Aorta (tissue), 5 donors: ENCODE measurements around the gene SEC14L6. TPM values are rescaled to one million over a fixed set of nuclear protein-coding genes. Genes with fewer than 3 reads are reported as not detected.

ENCODE experiments used
- ATAC-seq: fragments of 200-7000 bp; cut with Tn5 transposase; one replicate; pipeline ENCODE4 v1.9.1; 2022; ENCODE audit warnings: moderate library complexity; ENCODE audit not compliant: low FRiP score
- DNase-seq, 2 donors: peaks; one replicate each; pipeline ENCODE4 v3.0.0-alpha.2; 2020
- H3K27ac ChIP-seq, 2 donors: one replicate each; pipeline ENCODE4 v1.5.1; 2013; ENCODE audit warnings: low read length in 2 of 2, mild to moderate bottlenecking in 2 of 2, moderate library complexity in 2 of 2, control low read depth in 1 of 2, inconsistent platforms in 1 of 2, low read depth in 1 of 2
- H3K27me3 ChIP-seq, 2 donors: one replicate each; pipeline ENCODE4 v1.6.1; 2013; ENCODE audit warnings: control low read depth in 1 of 2, low read length in 1 of 2, mild to moderate bottlenecking in 1 of 2, moderate library complexity in 1 of 2; ENCODE audit not compliant: insufficient read depth in 2 of 2, control insufficient read depth in 1 of 2
- H3K36me3 ChIP-seq, 2 donors: one replicate each; pipeline ENCODE4 v1.6.1; 2013; ENCODE audit warnings: control low read depth in 1 of 2, low read length in 1 of 2, mild to moderate bottlenecking in 1 of 2; ENCODE audit not compliant: insufficient read depth in 2 of 2, control insufficient read depth in 1 of 2
- H3K4me1 ChIP-seq, 2 donors: one replicate each; pipeline ENCODE4 v1.6.1; 2013; ENCODE audit warnings: low read length in 2 of 2, control low read depth in 1 of 2, mild to moderate bottlenecking in 1 of 2, moderate library complexity in 1 of 2; ENCODE audit not compliant: insufficient read depth in 2 of 2, control insufficient read depth in 1 of 2
- H3K4me3 ChIP-seq, 2 donors: one replicate each; pipeline ENCODE4 v1.5.1; 2013; ENCODE audit warnings: low read length in 2 of 2, control low read depth in 1 of 2, mild to moderate bottlenecking in 1 of 2
- H3K9me3 ChIP-seq: one replicate; pipeline ENCODE4 v1.6.1; 2013; ENCODE audit warnings: mild to moderate bottlenecking, low read length; ENCODE audit not compliant: control insufficient read depth
- WGBS, 2 donors: extraction: QIAGEN DNeasy Blood & Tissue Kit; methylation state at CpG; one replicate each; pipeline ENCODE4 v1.1.7; 2013; 5-methylcytosine and 5-hydroxymethylcytosine counted together
- intact Hi-C, 2 donors: fragments of 100-400 bp; cut with DNase I; formaldehyde crosslinking; loops; one replicate each; pipeline versions ENCODE4 v1.14.2 to v1.15.0; 2022
- polyA plus RNA-seq, 2 donors: library from polyadenylated mRNA; stranded (reverse); fragments of 200-250 nt; gene quantifications; one replicate each; pipeline ENCODE4 v1.2.3, GENCODE V29; 2013
- total RNA-seq, 2 donors: library from RNA; stranded (reverse); fragmentation: NEBNext Ultra II Directional; extraction: Animal tissue kit (Norgen Biotek cat#: 25700); gene quantifications; one replicate each; pipeline ENCODE4 v1.2.1, GENCODE V29; 2021
- donor health status: healthy with polysubstance abuse.
- donor health status: Bipolar disorder and iron deficiency.
- donor health status: DM: no; HTN: no; CAD: no.
- donor health status: DM: no; HTN: no; CAD: no.
- donor health status: DM: yes; HTN: yes; CAD: no.

Gene SEC14L6
- total and polyA plus RNA-seq, 4 donors, result 0.13 to 2.2 (median 1.2) TPM

DNA sequence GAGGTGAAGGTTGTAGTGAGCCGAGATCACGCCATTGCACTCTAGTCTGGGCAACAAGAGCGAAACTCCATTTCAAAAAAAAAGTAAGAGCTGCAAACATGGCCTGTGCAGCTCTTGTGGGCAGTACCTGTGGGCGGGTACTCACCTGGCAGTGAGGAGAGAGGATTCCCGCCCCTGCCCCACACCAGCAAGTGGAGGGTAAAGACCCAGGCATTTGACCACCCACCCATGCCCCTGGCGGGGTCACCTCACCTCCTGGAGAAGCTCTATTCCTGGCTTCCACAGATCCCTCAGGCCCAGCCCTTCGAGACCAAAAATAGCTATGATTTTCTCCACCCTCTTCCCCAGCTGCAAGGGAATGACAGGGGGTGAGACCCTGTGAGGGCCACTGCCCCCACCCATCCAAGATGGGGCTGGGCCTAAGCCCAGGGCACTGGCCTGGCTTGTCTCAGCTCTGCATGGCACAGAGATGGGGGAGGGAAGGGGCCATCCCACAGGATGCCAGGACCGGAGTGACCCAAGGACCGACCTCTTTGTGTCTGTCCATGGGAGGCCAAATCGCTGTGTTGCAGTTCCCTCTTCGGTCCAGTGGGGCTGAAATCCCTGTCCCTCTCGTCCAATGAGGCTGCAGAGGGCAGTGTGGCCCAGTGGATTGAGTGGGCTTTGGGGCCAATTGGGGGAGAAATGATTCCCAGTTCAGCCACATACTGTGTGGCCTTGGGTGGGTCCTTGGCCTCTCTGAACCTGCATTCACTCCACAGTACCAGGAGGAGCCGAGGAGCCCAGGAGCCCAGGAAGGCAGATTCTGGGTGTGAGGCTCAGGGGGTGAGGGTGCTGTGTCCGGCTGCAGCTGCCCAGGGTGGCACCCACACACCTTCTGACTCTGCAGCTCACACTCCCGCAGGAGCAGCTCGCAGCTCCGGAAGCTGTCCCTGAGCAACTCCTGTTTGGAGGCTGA lies 14.6 kb downstream of the SEC14L6 start:
- Histone ChIP-seq H3K27me3 (no peaks in the 10 kb centered on the region), H3K4me1 (no peaks in the 10 kb centered on the region), H3K27ac (no peak overlapping the region), H3K36me3 (no peaks in the 10 kb centered on the region), H3K4me3 (no peak overlapping the region), H3K9me3 (no peaks in the 10 kb centered on the region)
- intact Hi-C loops, result no loop called here
- ATAC-seq (peak; percentile 26), DNase-seq (no peak)
- 88 to 89% methylated on average over 17 of the region's 17 CpGs for WGBS, 2 donors

- Histone ChIP-seq H3K27me3 (no peaks in the 10 kb centered on the region), H3K9me3 (no peaks in the 10 kb centered on the region), H3K4me3 (no peak overlapping the region), H3K36me3 (no peaks in the 10 kb centered on the region), H3K27ac (no peak overlapping the region), H3K4me1 (no peaks in the 10 kb centered on the region)
- no peak for ATAC-seq
- WGBS, 2 donors, result 86 to 87% methylated on average over 4 of the region's 4 CpGs
- DNase-seq, result no peak
- intact Hi-C loops, result no loop called here
Measured at GRCh38 chr22:30526656-30527055, 19.9 kb downstream of the SEC14L6 start.

DNA sequence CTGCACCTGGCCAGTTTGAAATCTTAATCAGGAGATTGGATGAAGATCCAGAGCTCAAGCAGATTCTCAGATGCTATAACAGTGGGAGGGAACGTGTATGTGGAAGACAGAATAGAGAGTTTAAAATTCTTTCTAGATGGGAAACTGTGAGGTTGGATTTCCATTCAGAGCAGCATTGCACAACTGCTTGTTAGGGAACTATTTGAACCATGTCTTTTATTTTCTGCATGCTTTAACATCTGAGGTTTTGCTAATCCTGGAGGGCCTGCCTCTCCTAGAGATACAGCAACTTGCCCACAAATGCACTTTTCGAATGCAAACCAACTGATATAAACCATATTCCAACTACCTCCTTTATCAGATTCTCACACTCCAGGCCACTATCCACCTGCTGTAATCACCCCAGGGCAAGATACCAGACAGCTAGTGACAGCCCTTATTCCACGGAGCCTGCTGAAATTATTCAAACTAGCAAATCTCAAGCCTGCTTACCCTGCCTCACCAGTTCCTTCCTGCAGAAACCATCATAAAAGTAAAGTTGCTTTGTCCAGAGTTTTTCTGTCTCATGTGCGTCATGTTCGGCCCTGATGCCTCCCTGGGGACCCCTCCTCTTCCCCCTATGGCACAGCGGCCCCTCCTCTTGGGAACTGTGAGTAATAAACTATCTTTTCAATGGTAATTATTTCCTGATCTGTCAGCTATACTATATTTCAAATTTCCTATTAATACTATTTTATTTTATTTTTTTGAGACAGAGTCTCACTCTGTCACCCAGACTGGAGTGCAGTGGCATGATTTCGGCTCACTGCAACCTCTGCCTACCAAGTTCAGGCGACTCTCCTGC lies 22.7 kb downstream of the SEC14L6 start:
- Histone ChIP-seq H3K36me3 (no peaks in the 10 kb centered on the region), H3K9me3 (no peaks in the 10 kb centered on the region), H3K4me3 (no peak overlapping the region), H3K4me1 (no peaks in the 10 kb centered on the region), H3K27ac (no peak overlapping the region), H3K27me3 (no peaks in the 10 kb centered on the region)
- ATAC-seq (no peak), DNase-seq (no peak)
- intact Hi-C loops, result no loop called here
- 62 to 73% methylated on average over 8 of the region's 8 CpGs for WGBS, 2 donors

DNA sequence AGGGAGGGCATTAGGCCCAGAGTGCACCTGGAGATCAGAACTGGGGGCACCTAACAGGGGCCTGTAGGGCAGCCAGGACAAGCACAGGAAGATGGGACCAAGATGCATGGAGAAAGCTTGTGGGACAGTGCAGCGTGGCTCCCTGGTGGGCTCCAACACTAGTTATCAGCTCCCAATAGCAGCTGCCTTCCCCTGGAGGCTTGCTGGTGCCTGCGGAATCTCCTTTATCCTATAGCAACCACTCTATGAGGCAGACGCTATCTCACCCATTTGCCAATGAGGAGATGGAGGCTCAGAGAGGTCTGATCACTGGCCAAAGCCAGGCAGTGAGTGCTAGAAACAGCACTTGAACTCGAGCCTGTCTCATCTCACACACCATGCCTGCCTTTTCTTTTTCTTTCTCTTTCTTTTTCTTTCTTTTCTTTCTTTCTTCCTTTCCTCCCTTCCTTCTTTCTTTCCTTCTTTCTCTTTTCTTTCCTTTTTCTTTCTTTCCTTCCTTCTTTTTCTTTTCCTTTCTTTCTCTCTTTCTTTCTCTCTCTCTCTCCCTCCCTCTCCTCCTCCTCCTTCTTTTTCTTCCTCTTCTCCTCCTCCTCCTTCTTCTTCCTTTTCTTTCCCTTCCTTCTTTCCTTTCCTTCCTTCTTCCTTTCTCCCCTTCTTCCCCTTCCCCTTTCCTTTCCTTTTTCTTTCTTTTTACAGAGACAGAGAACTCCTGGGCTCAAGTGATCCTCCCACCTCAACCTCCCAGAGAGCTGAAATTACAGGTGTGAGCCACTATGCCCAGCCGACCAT lies 25.0 kb downstream of the SEC14L6 start:
- no peak overlapping the region for H3K27ac ChIP-seq
- no peaks in the 10 kb centered on the region for H3K36me3 ChIP-seq
- ATAC-seq (no peak), DNase-seq (no peak)
- H3K4me3 ChIP-seq, result no peak overlapping the region
- H3K4me1 ChIP-seq, result no peaks in the 10 kb centered on the region
- H3K27me3 ChIP-seq, result no peaks in the 10 kb centered on the region
- intact Hi-C loops, result no loop called here
- 68 to 71% methylated on average over 5 of the region's 5 CpGs for WGBS, 2 donors
- no peaks in the 10 kb centered on the region for H3K9me3 ChIP-seq

DNA sequence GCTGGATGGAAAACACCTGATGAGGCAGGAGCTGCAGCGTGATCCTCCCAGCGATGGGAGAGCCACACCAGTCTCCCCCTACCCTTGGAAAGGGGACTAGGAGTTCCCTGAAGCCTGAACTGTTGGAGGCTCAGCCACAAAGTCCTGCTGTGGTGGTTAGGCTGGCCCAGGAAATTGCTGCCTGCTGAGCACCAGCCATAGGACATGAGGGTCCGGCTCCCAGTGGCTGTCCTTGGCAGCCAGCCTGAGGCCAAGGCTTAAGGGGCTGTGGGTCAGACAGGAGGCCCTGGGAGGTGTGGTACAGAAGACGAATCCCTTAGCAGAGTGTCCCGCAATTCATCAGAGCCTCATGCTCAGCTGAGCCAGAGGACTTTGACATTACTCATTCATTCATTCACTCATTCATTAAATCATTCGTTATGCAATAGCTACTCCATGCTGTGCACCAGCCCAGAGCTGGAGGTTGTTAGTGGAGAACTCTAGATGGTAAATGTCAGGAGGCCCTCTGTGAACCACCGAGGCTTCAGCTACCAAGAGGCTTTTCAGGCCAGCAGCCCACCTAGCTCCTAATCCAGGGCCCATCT lies 26.6 kb downstream of the SEC14L6 start:
- DNase-seq, result no peak

DNA sequence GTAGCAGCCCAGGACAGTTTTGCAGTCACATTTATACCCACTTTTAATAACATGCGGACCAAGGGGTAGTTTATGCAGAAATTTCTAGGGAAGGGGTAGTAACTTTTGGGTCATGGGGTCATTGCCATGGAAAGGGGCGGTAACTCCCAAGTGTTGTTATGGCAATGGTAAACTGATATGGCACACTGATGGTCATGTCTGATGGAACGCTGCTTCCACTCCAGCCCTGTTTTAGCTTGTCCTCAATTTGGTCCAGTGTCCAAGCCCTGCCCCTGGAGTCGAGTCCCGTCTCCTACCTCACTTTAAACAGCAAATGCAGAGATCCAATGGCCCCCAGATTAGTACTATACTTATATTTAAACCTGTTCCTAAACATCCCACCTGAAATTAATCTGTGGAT lies 29.8 kb downstream of the SEC14L6 start:
- ATAC-seq (no peak), DNase-seq (no peak)
- intact Hi-C loops, result no loop called here
- Histone ChIP-seq H3K4me1 (no peaks in the 10 kb centered on the region), H3K4me3 (no peak overlapping the region), H3K9me3 (peaks cover 4% of the 10 kb centered on the region), H3K27me3 (no peaks in the 10 kb centered on the region), H3K27ac (no peak overlapping the region), H3K36me3 (no peaks in the 10 kb centered on the region)
- 75 to 81% methylated on average over 5 of the region's 5 CpGs for WGBS, 2 donors

More for the DNA sequence above, 26.6 kb downstream of the SEC14L6 start:
- H3K4me1 ChIP-seq, result no peaks in the 10 kb centered on the region
- H3K36me3 ChIP-seq, result no peaks in the 10 kb centered on the region
- no peaks in the 10 kb centered on the region for H3K27me3 ChIP-seq
- 78 to 79% methylated on average over 7 of the region's 7 CpGs for WGBS, 2 donors
- H3K9me3 ChIP-seq, result no peaks in the 10 kb centered on the region
- no peak overlapping the region for H3K27ac ChIP-seq
- intact Hi-C loops, result no loop called here
- no peak for ATAC-seq
- no peak overlapping the region for H3K4me3 ChIP-seq

DNA sequence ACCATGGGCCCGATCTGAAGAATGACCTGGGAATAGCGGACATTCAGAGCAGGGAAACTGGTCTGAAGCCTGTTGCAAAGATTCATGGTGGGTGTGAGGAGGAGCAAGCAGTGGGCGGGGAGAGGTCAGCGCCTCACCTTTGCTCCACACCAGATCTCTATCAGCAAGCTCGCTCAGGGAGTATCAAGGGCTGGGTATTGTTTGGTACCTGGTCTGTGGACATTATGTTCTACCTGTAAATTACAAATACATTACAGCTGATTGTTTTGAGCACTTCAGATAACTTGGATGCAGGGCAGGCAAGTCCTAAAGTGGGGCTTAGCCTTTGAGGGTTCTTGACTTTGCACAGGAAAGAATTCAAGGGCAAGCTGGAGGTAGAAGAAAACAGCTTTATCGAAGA lies 30.3 kb downstream of the SEC14L6 start:
- WGBS, 2 donors, result 88 to 90% methylated on average over 6 of the region's 6 CpGs
- H3K9me3 ChIP-seq, result peaks cover 4% of the 10 kb centered on the region
- no peaks in the 10 kb centered on the region for H3K4me1 ChIP-seq
- no peak for DNase-seq
- ATAC-seq, result no peak
- no peaks in the 10 kb centered on the region for H3K36me3 ChIP-seq
- intact Hi-C loops, result no loop called here
- no peaks in the 10 kb centered on the region for H3K27me3 ChIP-seq
- no peak overlapping the region for H3K4me3 ChIP-seq
- H3K27ac ChIP-seq, result no peak overlapping the region

DNA sequence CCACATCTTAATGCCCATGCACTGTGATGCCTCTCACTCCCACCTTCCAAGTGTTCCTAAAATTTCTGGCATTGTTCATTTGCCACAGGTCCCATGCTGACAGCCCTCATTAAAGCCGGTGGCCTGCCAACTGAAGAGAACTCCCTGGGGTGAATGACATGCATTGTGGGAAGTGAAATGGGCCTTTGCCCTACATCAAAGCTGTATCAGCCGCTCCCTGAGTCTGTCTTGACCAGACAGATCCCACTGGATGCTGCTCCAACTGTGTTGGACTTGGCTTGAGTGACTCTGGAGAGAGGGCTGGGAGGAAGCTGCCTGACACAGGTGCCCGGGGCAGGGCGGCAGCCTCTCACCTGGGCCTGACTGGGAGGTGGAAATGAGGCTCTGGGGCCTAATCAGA lies 32.3 kb downstream of the SEC14L6 start:
- ATAC-seq, result no peak
- peaks cover 4% of the 10 kb centered on the region for H3K9me3 ChIP-seq
- intact Hi-C loops, result no loop called here
- 76 to 80% methylated on average over 4 of the region's 4 CpGs for WGBS, 2 donors
- H3K27me3 ChIP-seq, result no peaks in the 10 kb centered on the region
- H3K36me3 ChIP-seq, result no peaks in the 10 kb centered on the region
- no peak overlapping the region for H3K4me3 ChIP-seq
- DNase-seq, result no peak
- H3K27ac ChIP-seq, result no peak overlapping the region
- H3K4me1 ChIP-seq, result no peaks in the 10 kb centered on the region
